ENCODE data around the gene SHB. TPM values are rescaled to one million over a fixed set of nuclear protein-coding genes. Genes with fewer than 3 reads are reported as not detected.
A peak's percentile ranks its signal among the peaks of the same experiment; 100 is the strongest.

Gene SHB, protein sequence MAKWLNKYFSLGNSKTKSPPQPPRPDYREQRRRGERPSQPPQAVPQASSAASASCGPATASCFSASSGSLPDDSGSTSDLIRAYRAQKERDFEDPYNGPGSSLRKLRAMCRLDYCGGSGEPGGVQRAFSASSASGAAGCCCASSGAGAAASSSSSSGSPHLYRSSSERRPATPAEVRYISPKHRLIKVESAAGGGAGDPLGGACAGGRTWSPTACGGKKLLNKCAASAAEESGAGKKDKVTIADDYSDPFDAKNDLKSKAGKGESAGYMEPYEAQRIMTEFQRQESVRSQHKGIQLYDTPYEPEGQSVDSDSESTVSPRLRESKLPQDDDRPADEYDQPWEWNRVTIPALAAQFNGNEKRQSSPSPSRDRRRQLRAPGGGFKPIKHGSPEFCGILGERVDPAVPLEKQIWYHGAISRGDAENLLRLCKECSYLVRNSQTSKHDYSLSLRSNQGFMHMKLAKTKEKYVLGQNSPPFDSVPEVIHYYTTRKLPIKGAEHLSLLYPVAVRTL
- polyA plus RNA-seq: 10 to 100 TPM in 2 of 4 donors, 1 to 10 TPM in 2; 8.9 to 22.2 (median 14.0) TPM
- long read RNA-seq, donor 1, transcript SHB-201 (6 exons, 2,783 nt): major isoform, 14 of 19 reads
- long read RNA-seq, donor 1, partial matches to known transcripts: 5 of 19 reads
- long read RNA-seq, donor 1, other reads (novel, unspliced or antisense): 0 of 19 reads
- long read RNA-seq, donor 2, transcript SHB-201 (6 exons, 2,783 nt): major isoform, 8 of 8 reads
- long read RNA-seq, donor 2, partial matches to known transcripts: 0 of 8 reads
- long read RNA-seq, donor 2, other reads (novel, unspliced or antisense): 0 of 8 reads
- long read RNA-seq, donor 3, transcript SHB-201 (6 exons, 2,783 nt): major isoform, 7 of 7 reads
- long read RNA-seq, donor 3, partial matches to known transcripts: 0 of 7 reads
- long read RNA-seq, donor 3, other reads (novel, unspliced or antisense): 0 of 7 reads
- long read RNA-seq, donor 4, partial matches to known transcripts: 0 of 1 reads
- long read RNA-seq, donor 4, other reads (novel, unspliced or antisense): 0 of 1 reads
- long read RNA-seq, donor 5, partial matches to known transcripts: 0 of 3 reads
- long read RNA-seq, donor 5, other reads (novel, unspliced or antisense): 0 of 3 reads
- long read RNA-seq, donor 6, partial matches to known transcripts: 5 of 9 reads
- long read RNA-seq, donor 6, other reads (novel, unspliced or antisense): 0 of 9 reads
- long read RNA-seq, donor 7, transcript SHB-201 (6 exons, 2,783 nt): major isoform, 19 of 45 reads
- long read RNA-seq, donor 7, partial matches to known transcripts: 26 of 45 reads
- long read RNA-seq, donor 7, other reads (novel, unspliced or antisense): 0 of 45 reads
- long read RNA-seq, donor 8, partial matches to known transcripts: 0 of 1 reads
- long read RNA-seq, donor 8, other reads (novel, unspliced or antisense): 0 of 1 reads
- long read RNA-seq, donor 9, partial matches to known transcripts: 0 of 3 reads
- long read RNA-seq, donor 9, other reads (novel, unspliced or antisense): 0 of 3 reads
- long read RNA-seq, donor 10, transcript SHB-201 (6 exons, 2,783 nt): major isoform, 8 of 8 reads
- long read RNA-seq, donor 10, partial matches to known transcripts: 0 of 8 reads
- long read RNA-seq, donor 10, other reads (novel, unspliced or antisense): 0 of 8 reads

DNA sequence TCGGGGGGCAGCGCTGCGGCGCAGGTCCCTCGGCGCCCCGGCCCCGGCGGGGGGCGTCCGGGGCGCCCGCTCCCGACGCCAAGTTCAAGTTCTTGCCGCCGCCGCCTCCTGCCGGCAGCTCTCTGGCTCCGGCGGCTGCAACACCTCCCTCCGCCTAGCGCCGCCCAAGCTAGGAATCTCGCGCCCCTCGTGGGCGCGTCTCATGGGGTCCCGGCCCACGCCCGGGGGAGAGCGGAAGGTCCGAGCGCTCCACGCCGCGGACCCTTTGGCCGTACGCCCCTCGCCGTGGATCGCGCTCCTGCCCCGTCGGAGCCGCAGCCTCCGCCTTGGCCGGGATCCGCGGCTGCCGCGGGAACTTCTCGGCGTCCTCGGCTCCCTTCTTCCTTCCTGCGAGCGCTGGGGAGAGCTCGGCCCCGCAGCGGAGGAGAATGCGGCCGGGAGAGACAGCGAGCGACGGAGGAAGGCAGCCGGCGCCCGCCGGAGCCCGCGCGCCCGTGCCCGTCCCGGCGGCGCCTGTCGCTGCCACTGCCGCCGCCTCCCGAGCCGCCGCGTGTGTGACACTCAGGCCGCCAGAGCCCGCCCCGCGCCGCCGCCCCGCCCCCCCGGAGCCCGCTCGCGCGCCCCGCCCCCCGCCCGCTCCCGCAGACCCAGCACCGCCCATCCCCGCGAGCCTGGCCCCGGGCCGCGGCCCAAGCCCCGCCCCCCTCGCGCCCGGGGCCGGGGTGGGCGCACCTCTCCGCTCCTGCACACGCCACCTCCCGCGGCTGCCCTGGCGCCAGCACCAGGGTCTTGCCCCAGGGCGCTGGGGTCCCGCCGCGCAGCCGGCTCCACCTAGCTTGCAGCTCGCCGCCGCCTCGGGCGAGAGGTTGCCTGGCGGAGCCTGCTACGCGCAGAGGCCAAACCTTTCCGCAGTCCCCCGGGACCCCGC, at the start of gene SHB:
Gene SHB, minus strand, starts transcription at position 527 of the 928 bp plus-strand sequence. CDS start 582 bp downstream, outside the sequence.
- Histone ChIP-seq H3K4me3 (ENCODE audit: low read depth in 1 of 3, low read length in 3 of 3) (peak within 1 kb of the TSS; percentile 89 to 93 (median 93)), H3K27me3 (ENCODE audit: control insufficient read depth in 3 of 3, insufficient read depth in 3 of 3, low read length in 3 of 3) (no peaks in the 10 kb centered on the region), H3K4me1 (ENCODE audit: control insufficient read depth in 3 of 3, insufficient read depth in 2 of 3, low read depth in 1 of 3, low read length in 2 of 3) (peaks cover 2 to 33% (median 13%) of the 10 kb centered on the region in 3 donors), H3K9me3 (ENCODE audit: control insufficient read depth in 2 of 2, insufficient read depth in 1 of 2, low read depth in 1 of 2, low read length in 1 of 2) (no peaks in the 10 kb centered on the region), H3K36me3 (ENCODE audit: control insufficient read depth in 3 of 3, insufficient read depth in 2 of 3, low read depth in 1 of 3, low read length in 3 of 3) (peaks cover 0 to 23% (median 0%) of the 10 kb centered on the region in 3 donors), H3K27ac (ENCODE audit: low read depth in 1 of 3, low read length in 2 of 3) (peak within 1 kb of the TSS; percentile 92 to 99 (median 94))
- DNase-seq (peak; percentile 77 to 91), FAIRE-seq (no peak)
- WGBS, 3 donors: 0 to 2% (median 0%) methylated on average over 70 to 134 of the region's 134 CpGs

DNA sequence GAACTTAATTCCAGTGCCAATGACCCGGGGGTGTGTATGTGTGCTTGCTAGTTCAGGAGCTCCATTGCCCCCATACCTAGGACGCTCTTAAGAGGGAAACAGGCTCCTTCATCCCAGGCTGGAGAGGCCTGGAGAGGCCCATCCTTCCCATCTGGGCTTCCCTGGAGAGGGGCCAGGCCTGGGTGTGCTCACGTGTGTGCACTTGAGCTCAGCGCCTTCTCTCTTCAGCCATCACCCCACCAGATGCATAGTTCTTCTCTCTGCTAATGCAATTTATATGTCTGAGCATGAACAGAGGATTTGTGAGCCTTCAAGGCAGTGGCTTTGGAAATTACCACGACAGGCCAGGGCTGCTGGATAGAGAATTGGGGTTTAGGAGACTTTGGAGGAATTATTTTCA, 48.6 kb upstream of the SHB start:
- WGBS, 3 donors: 57 to 77% (median 59%) methylated on average over 5 of the region's 5 CpGs
- DNase-seq (no peak), FAIRE-seq (no peak)
- Histone ChIP-seq H3K9me3 (ENCODE audit: control insufficient read depth in 2 of 2, insufficient read depth in 1 of 2, low read depth in 1 of 2, low read length in 1 of 2) (no peaks in the 10 kb centered on the region), H3K4me3 (ENCODE audit: low read depth in 1 of 3, low read length in 3 of 3) (no peak overlapping the region), H3K36me3 (ENCODE audit: control insufficient read depth in 3 of 3, insufficient read depth in 2 of 3, low read depth in 1 of 3, low read length in 3 of 3) (no peaks in the 10 kb centered on the region), H3K27ac (ENCODE audit: low read depth in 1 of 3, low read length in 2 of 3) (no peak overlapping the region), H3K27me3 (ENCODE audit: control insufficient read depth in 3 of 3, insufficient read depth in 3 of 3, low read length in 3 of 3) (peaks cover 0 to 2% (median 0%) of the 10 kb centered on the region in 3 donors), H3K4me1 (ENCODE audit: control insufficient read depth in 3 of 3, insufficient read depth in 2 of 3, low read depth in 1 of 3, low read length in 2 of 3) (no peaks in the 10 kb centered on the region)

- no peak for DNase-seq
- FAIRE-seq: no peak
- no peaks in the 10 kb centered on the region for H3K4me1 ChIP-seq (ENCODE audit: control insufficient read depth in 3 of 3, insufficient read depth in 2 of 3, low read depth in 1 of 3, low read length in 2 of 3)
- H3K4me3 ChIP-seq (ENCODE audit: low read depth in 1 of 3, low read length in 3 of 3): no peak overlapping the region
- H3K36me3 ChIP-seq (ENCODE audit: control insufficient read depth in 3 of 3, insufficient read depth in 2 of 3, low read depth in 1 of 3, low read length in 3 of 3): no peaks in the 10 kb centered on the region
- no peak overlapping the region for H3K27ac ChIP-seq (ENCODE audit: low read depth in 1 of 3, low read length in 2 of 3)
- peaks cover 0 to 2% (median 0%) of the 10 kb centered on the region in 3 donors for H3K27me3 ChIP-seq (ENCODE audit: control insufficient read depth in 3 of 3, insufficient read depth in 3 of 3, low read length in 3 of 3)
- H3K9me3 ChIP-seq (ENCODE audit: control insufficient read depth in 2 of 2, insufficient read depth in 1 of 2, low read depth in 1 of 2, low read length in 1 of 2): no peaks in the 10 kb centered on the region
Observed at GRCh38 chr9:38114905-38115304, 45.9 kb upstream of the SHB start.

DNA sequence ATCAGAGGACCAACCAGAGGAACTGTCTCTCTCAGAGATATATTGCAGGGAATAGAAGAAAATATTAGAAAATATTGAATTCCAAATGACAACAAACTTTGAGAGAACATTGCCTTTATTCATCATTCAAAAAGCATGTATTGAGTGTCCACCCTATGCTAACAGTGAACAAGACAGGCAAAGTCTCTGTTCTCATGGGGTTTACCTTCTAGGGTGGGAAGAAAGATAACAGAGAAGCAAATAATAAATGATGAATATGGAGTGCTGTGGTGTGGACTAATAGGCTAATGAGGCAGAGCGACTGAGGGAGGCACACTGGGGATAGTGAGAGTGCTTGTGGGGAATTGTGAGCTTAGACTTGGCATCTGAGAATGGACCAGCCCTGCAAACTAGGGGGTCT, 43.4 kb upstream of the SHB start:
- Histone ChIP-seq H3K4me3 (ENCODE audit: low read depth in 1 of 3, low read length in 3 of 3) (no peak overlapping the region), H3K36me3 (ENCODE audit: control insufficient read depth in 3 of 3, insufficient read depth in 2 of 3, low read depth in 1 of 3, low read length in 3 of 3) (no peaks in the 10 kb centered on the region), H3K27me3 (ENCODE audit: control insufficient read depth in 3 of 3, insufficient read depth in 3 of 3, low read length in 3 of 3) (peaks cover 0 to 2% (median 0%) of the 10 kb centered on the region in 3 donors), H3K4me1 (ENCODE audit: control insufficient read depth in 3 of 3, insufficient read depth in 2 of 3, low read depth in 1 of 3, low read length in 2 of 3) (peaks cover 0 to 14% (median 0%) of the 10 kb centered on the region in 3 donors), H3K27ac (ENCODE audit: low read depth in 1 of 3, low read length in 2 of 3) (no peak overlapping the region), H3K9me3 (ENCODE audit: control insufficient read depth in 2 of 2, insufficient read depth in 1 of 2, low read depth in 1 of 2, low read length in 1 of 2) (no peaks in the 10 kb centered on the region)
- 82 to 95% (median 90%) methylated on average over 1 of the region's 1 CpG for WGBS, 3 donors
- FAIRE-seq: no peak
- DNase-seq: peak in 1 of 2 donors; percentile 18

GRCh38 chr9:38112049-38112448, 43.0 kb upstream of the SHB start:
- Histone ChIP-seq H3K36me3 (ENCODE audit: control insufficient read depth in 3 of 3, insufficient read depth in 2 of 3, low read depth in 1 of 3, low read length in 3 of 3) (no peaks in the 10 kb centered on the region), H3K27me3 (ENCODE audit: control insufficient read depth in 3 of 3, insufficient read depth in 3 of 3, low read length in 3 of 3) (peaks cover 0 to 2% (median 0%) of the 10 kb centered on the region in 3 donors), H3K9me3 (ENCODE audit: control insufficient read depth in 2 of 2, insufficient read depth in 1 of 2, low read depth in 1 of 2, low read length in 1 of 2) (no peaks in the 10 kb centered on the region), H3K4me3 (ENCODE audit: low read depth in 1 of 3, low read length in 3 of 3) (no peak overlapping the region), H3K27ac (ENCODE audit: low read depth in 1 of 3, low read length in 2 of 3) (no peak overlapping the region), H3K4me1 (ENCODE audit: control insufficient read depth in 3 of 3, insufficient read depth in 2 of 3, low read depth in 1 of 3, low read length in 2 of 3) (peaks cover 0 to 14% (median 0%) of the 10 kb centered on the region in 3 donors)
- WGBS, 3 donors: 82 to 83% (median 83%) methylated on average over 5 of the region's 5 CpGs
- FAIRE-seq (no peak), DNase-seq (no peak)

DNA sequence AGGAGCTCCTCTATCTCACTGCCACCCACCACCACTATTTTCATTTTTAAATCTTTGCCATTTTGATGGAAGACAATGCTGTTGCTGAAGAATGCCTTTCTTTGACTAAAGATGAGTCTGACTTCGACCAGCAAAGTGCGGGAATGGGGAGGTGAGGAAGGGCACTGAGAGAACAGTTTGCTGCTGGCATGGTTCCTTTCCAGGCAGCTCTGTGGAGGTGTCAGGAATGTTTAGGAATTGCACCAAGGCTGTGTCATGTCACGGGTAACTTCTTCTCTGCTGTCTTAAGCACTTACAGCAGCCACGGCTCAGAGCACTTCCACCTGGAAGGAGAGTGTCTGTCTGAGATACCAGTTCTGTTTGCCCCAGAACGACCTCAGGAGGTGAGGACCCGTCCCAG, 41.4 kb upstream of the SHB start:
- no peak overlapping the region for H3K27ac ChIP-seq (ENCODE audit: low read depth in 1 of 3, low read length in 2 of 3)
- WGBS, 3 donors: 68 to 82% (median 77%) methylated on average over 6 of the region's 6 CpGs
- FAIRE-seq (no peak), DNase-seq (no peak)
- H3K27me3 ChIP-seq (ENCODE audit: control insufficient read depth in 3 of 3, insufficient read depth in 3 of 3, low read length in 3 of 3): peaks cover 0 to 2% (median 0%) of the 10 kb centered on the region in 3 donors
- no peaks in the 10 kb centered on the region for H3K9me3 ChIP-seq (ENCODE audit: control insufficient read depth in 2 of 2, insufficient read depth in 1 of 2, low read depth in 1 of 2, low read length in 1 of 2)
- H3K4me3 ChIP-seq (ENCODE audit: low read depth in 1 of 3, low read length in 3 of 3): no peak overlapping the region
- H3K36me3 ChIP-seq (ENCODE audit: control insufficient read depth in 3 of 3, insufficient read depth in 2 of 3, low read depth in 1 of 3, low read length in 3 of 3): no peaks in the 10 kb centered on the region
- H3K4me1 ChIP-seq (ENCODE audit: control insufficient read depth in 3 of 3, insufficient read depth in 2 of 3, low read depth in 1 of 3, low read length in 2 of 3): peaks cover 0 to 14% (median 0%) of the 10 kb centered on the region in 3 donors

DNA sequence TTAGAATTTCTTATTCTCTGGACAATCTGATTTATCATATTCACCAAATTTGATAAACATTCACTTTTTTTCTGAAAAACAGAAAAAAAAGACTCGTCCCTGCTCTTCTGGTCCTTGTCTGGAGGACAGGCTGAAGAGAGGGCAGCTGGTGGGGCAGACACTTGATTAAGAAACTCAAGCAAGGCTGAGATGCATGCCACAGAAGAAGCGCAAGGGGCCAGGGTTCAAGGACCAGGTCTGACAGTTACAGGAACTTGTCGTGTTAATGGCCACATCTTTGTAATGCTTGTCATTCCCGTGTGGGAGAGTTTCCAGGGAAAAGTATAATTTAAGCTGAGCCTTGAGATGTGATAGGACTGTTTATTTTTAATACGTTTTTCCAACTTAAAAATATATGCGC, 40.6 kb upstream of the SHB start:
- H3K4me1 ChIP-seq (ENCODE audit: control insufficient read depth in 3 of 3, insufficient read depth in 2 of 3, low read depth in 1 of 3, low read length in 2 of 3): peaks cover 0 to 14% (median 0%) of the 10 kb centered on the region in 3 donors
- 63 to 79% (median 75%) methylated on average over 6 of the region's 6 CpGs for WGBS, 3 donors
- DNase-seq (no peak), FAIRE-seq (no peak)
- no peak overlapping the region for H3K27ac ChIP-seq (ENCODE audit: low read depth in 1 of 3, low read length in 2 of 3)
- H3K9me3 ChIP-seq (ENCODE audit: control insufficient read depth in 2 of 2, insufficient read depth in 1 of 2, low read depth in 1 of 2, low read length in 1 of 2): no peaks in the 10 kb centered on the region
- H3K36me3 ChIP-seq (ENCODE audit: control insufficient read depth in 3 of 3, insufficient read depth in 2 of 3, low read depth in 1 of 3, low read length in 3 of 3): no peaks in the 10 kb centered on the region
- H3K4me3 ChIP-seq (ENCODE audit: low read depth in 1 of 3, low read length in 3 of 3): no peak overlapping the region
- H3K27me3 ChIP-seq (ENCODE audit: control insufficient read depth in 3 of 3, insufficient read depth in 3 of 3, low read length in 3 of 3): peaks cover 0 to 2% (median 0%) of the 10 kb centered on the region in 3 donors
